ENCODE measurements around the gene RFNG. TPM values are rescaled to one million over a fixed set of nuclear protein-coding genes. Genes with fewer than 3 reads are reported as not detected.
A peak's percentile ranks its signal among the peaks of the same experiment; 100 is the strongest.

Gene RFNG
- total RNA-seq, 6 donors from 2014 or later = 25.0 to 101 (median 37.5) TPM

DNA sequence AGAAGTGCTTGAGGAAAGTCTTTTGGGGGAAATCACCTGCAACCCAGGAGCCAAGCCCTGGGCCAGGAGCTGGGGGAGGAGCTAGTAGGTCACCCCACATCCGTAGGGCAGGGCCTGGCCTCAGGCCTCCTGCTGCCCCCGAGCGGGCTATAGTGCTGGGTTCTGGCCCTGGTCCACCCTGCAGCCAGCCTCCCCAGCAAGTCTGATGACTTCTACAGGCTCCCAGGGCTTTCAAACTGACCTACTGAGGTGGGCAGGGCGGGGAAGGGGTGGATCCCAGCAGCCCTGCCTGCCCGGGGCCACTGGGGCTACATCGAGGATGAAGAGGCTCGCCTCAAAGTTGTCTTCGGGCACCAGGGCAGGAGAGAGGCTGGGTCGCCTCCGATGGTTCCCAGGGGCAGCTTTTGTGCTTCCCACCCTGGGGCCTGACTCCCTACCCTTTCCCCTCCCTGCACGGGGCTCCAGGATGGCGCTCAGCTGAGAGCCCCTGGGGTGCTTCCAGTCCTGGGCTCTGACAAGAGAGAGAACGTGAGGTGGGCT, 33.9 kb downstream of the RFNG start:
- peaks cover 0 to 21% (median 2%) of the 10 kb centered on the region in 4 donors for H3K36me3 ChIP-seq
- 66% methylated on average over 13 of the region's 13 CpGs; no CpG with 5 or more reads in 1 of the 2 donors for WGBS, 2 donors
- no peak for TF ChIP-seq POLR2AphosphoS5 (IDR thresholded peaks at IDR 0.05)
- TF ChIP-seq, protein P1, sequence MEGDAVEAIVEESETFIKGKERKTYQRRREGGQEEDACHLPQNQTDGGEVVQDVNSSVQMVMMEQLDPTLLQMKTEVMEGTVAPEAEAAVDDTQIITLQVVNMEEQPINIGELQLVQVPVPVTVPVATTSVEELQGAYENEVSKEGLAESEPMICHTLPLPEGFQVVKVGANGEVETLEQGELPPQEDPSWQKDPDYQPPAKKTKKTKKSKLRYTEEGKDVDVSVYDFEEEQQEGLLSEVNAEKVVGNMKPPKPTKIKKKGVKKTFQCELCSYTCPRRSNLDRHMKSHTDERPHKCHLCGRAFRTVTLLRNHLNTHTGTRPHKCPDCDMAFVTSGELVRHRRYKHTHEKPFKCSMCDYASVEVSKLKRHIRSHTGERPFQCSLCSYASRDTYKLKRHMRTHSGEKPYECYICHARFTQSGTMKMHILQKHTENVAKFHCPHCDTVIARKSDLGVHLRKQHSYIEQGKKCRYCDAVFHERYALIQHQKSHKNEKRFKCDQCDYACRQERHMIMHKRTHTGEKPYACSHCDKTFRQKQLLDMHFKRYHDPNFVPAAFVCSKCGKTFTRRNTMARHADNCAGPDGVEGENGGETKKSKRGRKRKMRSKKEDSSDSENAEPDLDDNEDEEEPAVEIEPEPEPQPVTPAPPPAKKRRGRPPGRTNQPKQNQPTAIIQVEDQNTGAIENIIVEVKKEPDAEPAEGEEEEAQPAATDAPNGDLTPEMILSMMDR (IDR thresholded peaks at IDR 0.05) = no peak
- TF ChIP-seq EP300 (IDR thresholded peaks at IDR 0.05) = no peak
- TF ChIP-seq POLR2A (IDR thresholded peaks at IDR 0.05) = no peak
- peaks cover 13 to 66% (median 40%) of the 10 kb centered on the region in 4 donors for H3K4me1 ChIP-seq
- H3K27ac ChIP-seq = peak overlapping the region in 2 of 4 donors; percentile 17 to 54
- peak; percentile 55 to 84 for DNase-seq
- H3K9me3 ChIP-seq = no peaks in the 10 kb centered on the region
- no peak for ATAC-seq (ENCODE audit: low FRiP score in 2 of 2)
- no peaks in the 10 kb centered on the region for H3K27me3 ChIP-seq
- no peak overlapping the region for H3K4me3 ChIP-seq

GRCh38 chr17:82016875-82017459, 34.6 kb downstream of the RFNG start:
- WGBS, 2 donors = 81 to 83% methylated on average over 15 to 21 of the region's 24 CpGs
- Histone ChIP-seq H3K4me1 (peaks cover 11 to 68% (median 39%) of the 10 kb centered on the region in 4 donors), H3K36me3 (peaks cover 0 to 23% (median 5%) of the 10 kb centered on the region in 4 donors), H3K4me3 (no peak overlapping the region), H3K9me3 (no peaks in the 10 kb centered on the region), H3K27me3 (no peaks in the 10 kb centered on the region), H3K27ac (peak overlapping the region in 2 of 4 donors; percentile 17 to 26)
- ATAC-seq (ENCODE audit: low FRiP score in 2 of 2) = no peak
- TF ChIP-seq POLR2AphosphoS5 (IDR thresholded peaks at IDR 0.05) (no peak), POLR2A (IDR thresholded peaks at IDR 0.05) (no peak), EP300 (IDR thresholded peaks at IDR 0.05) (no peak)
- TF ChIP-seq, protein P1 (IDR thresholded peaks at IDR 0.05) = no peak
- peak in 1 of 2 donors; percentile 80 for DNase-seq

- WGBS, 2 donors = 71 to 80% methylated on average over 17 of the region's 28 CpGs
- Histone ChIP-seq H3K9me3 (no peaks in the 10 kb centered on the region), H3K4me1 (peaks cover 4 to 65% (median 34%) of the 10 kb centered on the region in 4 donors), H3K27ac (peak overlapping the region in 2 of 4 donors; percentile 17 to 26), H3K36me3 (peaks cover 0 to 30% (median 6%) of the 10 kb centered on the region in 4 donors), H3K4me3 (no peak overlapping the region), H3K27me3 (no peaks in the 10 kb centered on the region)
- ATAC-seq (ENCODE audit: low FRiP score in 2 of 2) = no peak
- peak in 1 of 2 donors; percentile 72 for DNase-seq
- TF ChIP-seq, protein P1 (IDR thresholded peaks at IDR 0.05) = no peak
Observed at GRCh38 chr17:82016061-82016874, 35.3 kb downstream of the RFNG start.

- no peaks in the 10 kb centered on the region for H3K9me3 ChIP-seq
- peaks cover 0 to 59% (median 30%) of the 10 kb centered on the region in 4 donors for H3K4me1 ChIP-seq
- ATAC-seq (ENCODE audit: low FRiP score in 2 of 2) (no peak), DNase-seq (peak in 1 of 2 donors; percentile 70)
- H3K27me3 ChIP-seq = no peaks in the 10 kb centered on the region
- H3K4me3 ChIP-seq = no peak overlapping the region
- TF ChIP-seq POLR2A (IDR thresholded peaks at IDR 0.05) (no peak), POLR2AphosphoS5 (IDR thresholded peaks at IDR 0.05) (no peak), EP300 (IDR thresholded peaks at IDR 0.05) (no peak)
- TF ChIP-seq, protein P1 (IDR thresholded peaks at IDR 0.05) = no peak
- peak overlapping the region in 2 of 4 donors; percentile 82 to 91 for H3K27ac ChIP-seq
- peaks cover 0 to 31% (median 7%) of the 10 kb centered on the region in 4 donors for H3K36me3 ChIP-seq
- WGBS, 2 donors = 74 to 78% methylated on average over 11 to 23 of the region's 24 CpGs
Observed at GRCh38 chr17:82015311-82015971, 36.2 kb downstream of the RFNG start.
